Spleen (tissue), 7 donors: ENCODE measurements around the gene ZNF536.

Source experiments
- CTCF ChIP-seq, 11 experiments: fragments of 200-600 bp in 7 of 11; fragments of 450-650 bp in 4 of 11; sonication (generic) in 4 of 11; IDR thresholded peaks in 8 of 11; conservative IDR thresholded peaks in 3 of 11; 1 replicate in 7 of 11; 2 replicates in 4 of 11; pipeline versions ENCODE4 v1.4.0 to v1.8.0; 2016 to 2021; ENCODE audit warnings: antibody characterized with exemption in 11 of 11, inconsistent platforms in 4 of 11, mild to moderate bottlenecking in 1 of 11
- POLR2A ChIP-seq, 3 donors: fragments of 450-650 bp; IDR thresholded peaks; one replicate each; pipeline ENCODE4 v1.5.1; 2017; ENCODE audit warnings: antibody characterized with exemption in 3 of 3, mild to moderate bottlenecking in 1 of 3
- POLR2AphosphoS5 ChIP-seq, 3 donors: sonication (generic); formaldehyde crosslinking; IDR thresholded peaks; one replicate each; pipeline ENCODE4 v1.5.1; 2017; ENCODE audit warnings: antibody characterized with exemption in 3 of 3
- donor health status: DM: no; HTN: no; CAD: no; lungs with moderate emphysema.
- donor health status: DM: no; HTN: no; CAD: no.
- donor health status: DM: no; HTN: no; CAD: no.

- TF ChIP-seq CTCF (IDR thresholded peaks at IDR 0.05 in 8 of 11, conservative IDR thresholded peaks at IDR 0.05 in 3 of 11) (no peak), POLR2A (IDR thresholded peaks at IDR 0.05) (no peak), POLR2AphosphoS5 (IDR thresholded peaks at IDR 0.05) (no peak)
Measured at GRCh38 chr19:30326393-30326710, 45.8 kb upstream of the ZNF536 start.
